AG08395 (cell line): ENCODE data around the gene GNG7.
"Not testable (repeated sequence)": the region's sequence is repeated elsewhere in the genome, so short reads cannot be mapped to it uniquely, and the experiment has no call there.

Experiments used
- DNase-seq: peaks from one replicate; pipeline ENCODE4 v3.0.0; 2012; ENCODE audit warnings: mixed read lengths, low spot score

The GNG7 gene

DNA sequence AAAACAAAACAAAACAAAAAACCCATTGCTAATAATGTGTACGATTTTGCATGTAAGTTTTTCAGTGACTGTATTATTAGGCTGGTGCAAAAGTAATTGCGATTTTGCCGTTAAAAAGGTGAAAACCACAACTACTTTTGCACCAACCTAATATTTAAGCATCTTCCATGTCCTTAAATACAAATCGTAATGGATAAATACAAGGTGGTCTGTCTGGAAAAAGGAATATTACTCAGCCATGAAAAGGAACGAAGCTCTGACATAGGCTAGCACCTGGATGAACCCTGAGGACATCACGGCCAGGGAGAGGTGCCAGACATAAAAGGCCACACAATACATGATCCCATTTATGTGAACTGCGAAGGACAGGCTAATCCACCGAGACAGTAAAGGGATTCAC, 193.4 kb downstream of the GNG7 start:
- no peak for DNase-seq

GRCh38 chr19:2507109-2507508, 195.4 kb downstream of the GNG7 start:
- no peak for DNase-seq

- not testable (repeated sequence) for DNase-seq
Observed at GRCh38 chr19:2506656-2507055, 195.8 kb downstream of the GNG7 start.

- peak; percentile 86 for DNase-seq
Observed at GRCh38 chr19:2503521-2504109, 198.9 kb downstream of the GNG7 start.

- no peak for DNase-seq
Observed at GRCh38 chr19:2500841-2501261, 201.6 kb downstream of the GNG7 start.

GRCh38 chr19:2500156-2500555, 202.3 kb downstream of the GNG7 start:
- no peak for DNase-seq

GRCh38 chr19:2497186-2497585, 205.3 kb downstream of the GNG7 start:
- no peak for DNase-seq

DNA sequence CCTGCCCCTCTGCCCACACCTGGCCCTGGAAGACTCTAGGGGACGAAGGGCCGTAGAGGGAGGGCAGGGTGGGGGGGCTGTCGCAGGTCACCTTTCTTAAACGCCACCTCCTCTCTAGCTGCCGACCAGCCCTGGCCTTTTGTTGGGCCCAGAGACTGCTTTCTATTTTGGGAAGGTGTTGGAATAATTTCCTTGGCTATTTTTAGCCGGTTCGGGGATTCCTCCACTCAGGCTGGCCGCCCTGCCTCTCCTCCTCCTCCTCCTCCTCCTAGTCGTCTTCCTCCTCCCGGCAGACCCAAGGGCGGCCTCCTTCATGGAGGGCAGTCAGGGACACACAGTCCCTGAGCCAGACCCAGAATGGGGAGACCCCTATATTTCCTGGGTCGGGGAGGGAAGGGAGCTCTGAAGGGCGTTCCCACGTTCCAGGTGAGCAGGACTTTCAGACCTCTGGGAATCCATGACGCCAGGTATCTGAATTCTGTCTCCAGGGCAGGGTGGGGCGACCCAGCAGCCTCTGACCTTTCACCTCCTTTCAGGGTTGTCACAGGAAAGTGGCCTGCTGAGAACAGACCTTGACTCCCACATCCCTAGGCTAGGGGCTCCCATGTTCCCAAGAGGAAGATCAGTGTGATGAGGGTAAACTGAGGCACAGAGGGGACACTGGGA, 206.7 kb downstream of the GNG7 start:
- peak; percentile 40 for DNase-seq

DNA sequence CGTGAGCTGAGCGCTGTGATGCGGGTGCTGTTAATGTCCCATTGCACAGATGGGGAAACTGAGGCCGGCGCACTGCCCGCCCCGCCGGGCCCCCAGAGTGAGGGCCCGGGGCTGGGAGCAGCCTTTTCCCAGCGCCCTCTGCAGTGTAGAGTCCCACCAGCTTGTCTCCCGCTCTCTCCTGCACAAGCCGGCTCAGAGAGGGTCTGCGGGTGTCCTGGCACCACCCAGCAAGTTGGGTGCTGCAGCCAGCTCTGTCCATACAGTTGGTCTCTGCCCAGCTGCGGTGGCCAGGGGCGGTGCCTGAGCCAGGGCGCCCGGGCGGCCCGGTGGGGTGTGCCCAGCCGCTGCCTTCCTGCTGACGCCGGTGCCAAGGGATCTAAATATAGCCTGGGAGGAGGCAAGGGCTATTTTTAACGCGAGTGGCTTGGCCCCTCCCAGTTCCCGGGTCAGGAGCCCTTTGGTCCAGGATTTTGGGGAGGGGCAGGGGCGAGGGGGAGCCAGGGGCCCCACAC, 207.3 kb downstream of the GNG7 start:
- peak; percentile 87 for DNase-seq

GRCh38 chr19:2494447-2495129, 207.9 kb downstream of the GNG7 start:
- peak; percentile 79 for DNase-seq

DNA sequence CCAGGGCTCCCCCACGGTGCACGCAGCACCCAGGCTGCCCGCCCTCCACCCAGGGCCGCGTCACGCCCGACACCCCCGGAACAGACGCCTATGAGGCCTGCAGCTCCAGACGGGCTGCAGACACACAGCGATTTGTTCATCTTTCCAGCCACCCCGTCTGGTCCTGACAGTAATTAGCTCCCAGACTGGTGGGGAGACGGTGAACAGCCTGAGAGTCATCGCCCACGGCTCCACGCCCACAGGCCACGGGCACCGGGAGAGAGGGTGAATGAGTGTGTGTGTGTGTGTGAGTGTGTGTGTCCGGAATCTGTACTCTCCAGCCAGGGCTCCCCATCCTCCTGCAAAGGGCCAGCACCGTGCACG, 208.4 kb downstream of the GNG7 start:
- peak; percentile 78 for DNase-seq

- not testable (repeated sequence) for DNase-seq
Observed at GRCh38 chr19:2493448-2493847, 209.0 kb downstream of the GNG7 start.

GRCh38 chr19:2492870-2493269, 209.6 kb downstream of the GNG7 start:
- DNase-seq = no peak

GRCh38 chr19:2491130-2491801, 211.2 kb downstream of the GNG7 start:
- DNase-seq = peak; percentile 79

- no peak for DNase-seq
Observed at GRCh38 chr19:2490659-2491058, 211.8 kb downstream of the GNG7 start.

GRCh38 chr19:2488942-2489731, 213.4 kb downstream of the GNG7 start:
- peak; percentile 70 for DNase-seq

DNA sequence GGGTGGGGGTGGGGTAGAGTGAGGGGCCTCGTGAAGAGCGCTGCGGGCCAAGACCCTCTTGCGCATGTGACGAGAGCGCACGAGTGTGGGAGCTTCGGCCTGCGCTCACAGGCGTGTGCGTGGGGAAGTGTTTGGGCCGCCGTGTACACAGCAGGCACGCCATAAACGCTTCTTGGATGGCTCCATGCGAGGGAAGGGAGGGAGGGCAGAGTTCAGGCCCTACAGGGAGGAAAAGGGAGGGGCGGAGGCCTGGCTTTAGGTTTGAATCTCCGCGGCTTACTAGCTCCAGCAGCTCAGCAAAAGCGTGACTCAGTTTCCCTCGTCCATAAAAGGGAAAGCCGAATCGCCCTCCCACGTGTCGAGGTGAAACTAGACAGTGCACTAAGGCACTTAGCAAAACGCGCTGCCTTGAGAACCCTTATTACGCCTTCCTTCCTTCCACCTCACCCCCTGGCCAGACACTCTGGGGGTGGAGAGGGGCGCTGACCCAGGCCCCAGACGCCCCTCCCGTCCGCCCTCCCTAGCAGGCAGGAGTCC, 214.0 kb downstream of the GNG7 start:
- no peak for DNase-seq

- no peak for DNase-seq
Observed at GRCh38 chr19:2487842-2488241, 214.7 kb downstream of the GNG7 start.

- no peak for DNase-seq
Observed at GRCh38 chr19:2487090-2487489, 215.4 kb downstream of the GNG7 start.

- DNase-seq = no peak
Observed at GRCh38 chr19:2485428-2485827, 217.1 kb downstream of the GNG7 start.

DNA sequence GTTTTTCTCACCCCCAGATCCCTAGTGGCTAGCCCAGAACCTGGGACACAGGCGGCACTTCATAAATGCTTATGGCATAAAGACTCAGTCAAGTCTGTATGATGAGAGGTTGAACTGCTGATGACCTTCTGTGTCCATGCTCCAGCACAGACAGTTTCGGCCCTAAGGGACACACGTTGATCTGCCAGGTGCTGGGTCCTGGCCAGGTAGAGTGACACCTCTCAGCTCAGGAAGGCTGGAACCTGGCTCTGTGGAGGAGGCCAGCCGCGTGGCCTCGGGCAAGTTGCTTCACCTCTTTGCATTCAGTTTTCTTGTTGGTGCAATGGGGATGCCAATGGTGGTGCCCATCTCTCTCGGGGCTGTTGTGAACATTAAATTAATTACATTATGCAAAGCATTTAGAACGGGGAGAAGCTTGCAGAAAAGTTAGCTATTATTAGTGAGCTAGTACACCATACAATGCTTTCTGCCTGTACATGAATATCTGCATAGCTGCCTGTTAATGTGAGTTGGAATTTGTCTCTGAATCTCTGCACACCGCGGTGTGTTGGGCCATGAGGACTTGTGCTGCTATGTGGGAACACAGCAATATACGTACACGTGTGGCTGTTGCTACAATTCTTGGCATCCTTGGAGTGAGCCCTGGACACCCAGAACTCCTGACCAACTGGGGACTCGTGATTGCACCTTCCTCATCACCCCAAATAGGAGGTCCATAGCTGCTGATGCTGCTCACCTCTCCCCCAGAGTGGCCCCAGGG, 218.1 kb downstream of the GNG7 start:
- no peak for DNase-seq
